ENCODE data around the gene OAS3. TPM values are rescaled to one million over a fixed set of nuclear protein-coding genes. Genes with fewer than 3 reads are reported as not detected.

Gene OAS3
- total RNA-seq, 1 donor from 2014 or later = 7.0 TPM

DNA sequence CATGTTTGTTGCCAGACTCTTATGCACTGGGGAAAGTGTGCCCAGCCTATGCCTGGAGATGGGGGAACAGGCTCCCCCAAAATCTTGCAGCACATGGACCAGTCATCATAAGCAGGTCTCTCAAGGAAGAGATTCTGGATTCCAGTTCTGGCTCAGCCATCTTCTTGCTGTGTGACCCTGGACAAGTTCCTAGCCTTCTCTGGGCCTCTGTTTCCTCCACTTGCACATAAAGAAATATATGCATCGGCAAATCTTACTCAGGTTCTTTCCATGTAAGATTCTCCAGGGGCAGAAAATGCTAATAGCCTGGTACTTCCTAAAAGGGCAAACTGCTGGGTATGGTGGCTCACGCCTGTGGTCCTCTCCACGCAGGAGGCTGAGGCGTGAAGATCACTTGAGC, 7.2 kb downstream of the OAS3 start:
- H3K36me3 ChIP-seq = peaks cover 0 to 8% of the 10 kb centered on the region in 2 donors
- no peaks in the 10 kb centered on the region for H3K9me3 ChIP-seq

DNA sequence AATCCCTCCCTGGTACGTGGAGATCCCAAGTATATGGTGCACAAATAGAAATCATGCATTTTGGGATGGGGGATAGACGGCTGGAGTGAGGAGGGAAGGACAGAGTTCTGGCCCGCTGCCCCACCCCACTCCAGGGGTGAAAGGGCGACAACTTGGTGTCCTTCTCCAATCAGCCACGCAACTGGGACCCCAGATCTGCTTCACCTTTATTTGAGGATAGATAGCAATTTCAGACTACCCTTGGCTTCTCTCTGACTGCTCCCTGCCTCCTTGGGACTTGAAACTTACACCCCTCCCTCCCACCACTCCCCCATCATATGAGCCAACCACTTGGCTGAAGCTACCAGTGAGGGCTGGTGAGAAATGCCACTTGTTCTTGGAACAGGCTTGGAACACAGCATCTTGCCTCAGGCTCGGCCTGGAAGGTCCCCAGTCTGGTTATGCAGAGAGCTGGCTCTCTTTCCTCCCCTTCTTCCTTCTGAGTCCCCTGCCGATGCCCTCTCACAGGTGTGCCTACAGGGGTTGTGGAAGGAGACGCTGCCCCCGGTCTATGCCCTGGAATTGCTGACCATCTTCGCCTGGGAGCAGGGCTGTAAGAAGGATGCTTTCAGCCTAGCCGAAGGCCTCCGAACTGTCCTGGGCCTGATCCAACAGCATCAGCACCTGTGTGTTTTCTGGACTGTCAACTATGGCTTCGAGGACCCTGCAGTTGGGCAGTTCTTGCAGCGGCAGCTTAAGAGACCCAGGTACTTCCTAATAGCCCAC, 8.1 kb downstream of the OAS3 start:
- intact Hi-C loops (cut with DNase I) = no loop called here
- Histone ChIP-seq H3K27me3 (no peaks in the 10 kb centered on the region), H3K36me3 (peaks cover 8 to 9% of the 10 kb centered on the region in 2 donors), H3K9me3 (no peaks in the 10 kb centered on the region), H3K27ac (no peak overlapping the region), H3K4me1 (no peaks in the 10 kb centered on the region), H3K4me3 (no peak overlapping the region)
- no peak for TF ChIP-seq CTCF (IDR thresholded peaks at IDR 0.05)
- DNase-seq (ENCODE audit: low spot score in 2 of 2) = no peak

More for the DNA sequence above, 7.2 kb downstream of the OAS3 start:
- intact Hi-C loops (cut with DNase I) = no loop called here
- Histone ChIP-seq H3K27ac (no peak overlapping the region), H3K27me3 (no peaks in the 10 kb centered on the region), H3K4me1 (no peaks in the 10 kb centered on the region), H3K4me3 (no peak overlapping the region)
- TF ChIP-seq CTCF (IDR thresholded peaks at IDR 0.05) = no peak
- no peak for DNase-seq (ENCODE audit: low spot score in 2 of 2)

- Histone ChIP-seq H3K27me3 (no peaks in the 10 kb centered on the region), H3K36me3 (peaks cover 8 to 11% of the 10 kb centered on the region in 2 donors), H3K27ac (no peak overlapping the region), H3K9me3 (no peaks in the 10 kb centered on the region), H3K4me3 (no peak overlapping the region), H3K4me1 (no peaks in the 10 kb centered on the region)
- intact Hi-C loops (cut with DNase I) = no loop called here
- no peak for TF ChIP-seq CTCF (IDR thresholded peaks at IDR 0.05)
- no peak for DNase-seq (ENCODE audit: low spot score in 2 of 2)
Observed at GRCh38 chr12:112947314-112947713, 9.0 kb downstream of the OAS3 start.

DNA sequence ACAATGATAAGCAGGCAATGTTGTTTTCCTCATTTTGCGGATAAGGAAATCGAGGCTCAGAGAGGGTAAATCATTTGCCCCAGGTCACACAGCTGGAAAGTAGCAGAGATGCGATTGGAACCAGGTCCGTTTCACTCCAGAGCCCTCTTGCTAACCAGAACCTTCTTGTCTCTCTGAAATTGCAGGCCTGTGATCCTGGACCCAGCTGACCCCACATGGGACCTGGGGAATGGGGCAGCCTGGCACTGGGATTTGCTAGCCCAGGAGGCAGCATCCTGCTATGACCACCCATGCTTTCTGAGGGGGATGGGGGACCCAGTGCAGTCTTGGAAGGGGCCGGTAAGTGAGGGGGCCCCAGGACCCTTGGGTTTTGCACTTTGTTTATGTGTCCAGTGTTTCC, 9.5 kb downstream of the OAS3 start:
- no peak for DNase-seq (ENCODE audit: low spot score in 2 of 2)
- H3K36me3 ChIP-seq = peaks cover 8 to 11% of the 10 kb centered on the region in 2 donors

GRCh38 chr12:112948806-112949205, 10.5 kb downstream of the OAS3 start:
- no peak for DNase-seq (ENCODE audit: low spot score in 2 of 2)
- no peak overlapping the region for H3K4me3 ChIP-seq
- H3K9me3 ChIP-seq = no peaks in the 10 kb centered on the region
- intact Hi-C loops (cut with DNase I) = no loop called here
- no peak overlapping the region for H3K27ac ChIP-seq
- TF ChIP-seq CTCF (IDR thresholded peaks at IDR 0.05) = no peak
- H3K4me1 ChIP-seq = no peaks in the 10 kb centered on the region
- H3K36me3 ChIP-seq = peaks cover 8 to 11% of the 10 kb centered on the region in 2 donors
- H3K27me3 ChIP-seq = no peaks in the 10 kb centered on the region

More for the DNA sequence above, 9.5 kb downstream of the OAS3 start:
- H3K4me3 ChIP-seq = no peak overlapping the region
- intact Hi-C loops (cut with DNase I) = no loop called here
- no peaks in the 10 kb centered on the region for H3K9me3 ChIP-seq
- no peak overlapping the region for H3K27ac ChIP-seq
- H3K27me3 ChIP-seq = no peaks in the 10 kb centered on the region
- H3K4me1 ChIP-seq = no peaks in the 10 kb centered on the region
- no peak for TF ChIP-seq CTCF (IDR thresholded peaks at IDR 0.05)

All from ascending aorta (tissue), 2 donors.